Neural cell (in vitro differentiated cells): ENCODE data around the gene RIN3.

ENCODE experiments used
- POLR2AphosphoS5 ChIP-seq: IDR thresholded peaks from 2 replicates; pipeline ENCODE4 v1.6.1; 2012
- TF ChIP-seq, protein P1 (sequence below): fragments of 450-650 bp; IDR thresholded peaks from 2 replicates; pipeline ENCODE4 v1.5.1; 2014; ENCODE audit warnings: antibody characterized with exemption, mild to moderate bottlenecking, moderate library complexity; ENCODE audit not compliant: poor library complexity, severe bottlenecking

DNA sequence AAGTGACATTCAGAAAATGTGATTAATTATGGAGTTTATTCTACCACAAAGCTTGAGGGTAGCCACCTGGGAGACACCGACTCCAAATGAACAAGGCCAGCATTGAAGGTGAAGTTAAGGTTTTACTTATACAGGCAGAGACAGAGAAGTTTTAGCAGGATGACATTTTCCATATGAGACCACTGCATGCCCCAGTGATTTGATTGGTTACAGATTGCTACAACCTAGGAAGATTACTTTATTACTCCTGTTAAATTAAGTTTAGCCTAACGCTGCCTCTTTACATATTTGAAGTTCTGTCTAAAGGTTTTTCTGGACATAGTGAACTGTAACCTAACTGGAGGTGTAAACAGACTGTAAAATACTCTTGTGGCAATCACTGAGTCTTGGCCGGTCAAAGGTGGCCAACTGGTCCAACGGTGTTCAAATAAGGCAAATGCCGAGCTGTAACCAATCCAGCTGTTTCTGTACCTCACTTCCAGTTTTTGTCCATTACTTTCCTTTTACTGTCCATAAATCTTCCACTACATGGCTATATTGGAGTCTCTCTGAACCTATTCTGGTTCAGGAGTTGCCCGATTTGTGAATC, 57.2 kb downstream of the RIN3 start:
- TF ChIP-seq, protein P1, sequence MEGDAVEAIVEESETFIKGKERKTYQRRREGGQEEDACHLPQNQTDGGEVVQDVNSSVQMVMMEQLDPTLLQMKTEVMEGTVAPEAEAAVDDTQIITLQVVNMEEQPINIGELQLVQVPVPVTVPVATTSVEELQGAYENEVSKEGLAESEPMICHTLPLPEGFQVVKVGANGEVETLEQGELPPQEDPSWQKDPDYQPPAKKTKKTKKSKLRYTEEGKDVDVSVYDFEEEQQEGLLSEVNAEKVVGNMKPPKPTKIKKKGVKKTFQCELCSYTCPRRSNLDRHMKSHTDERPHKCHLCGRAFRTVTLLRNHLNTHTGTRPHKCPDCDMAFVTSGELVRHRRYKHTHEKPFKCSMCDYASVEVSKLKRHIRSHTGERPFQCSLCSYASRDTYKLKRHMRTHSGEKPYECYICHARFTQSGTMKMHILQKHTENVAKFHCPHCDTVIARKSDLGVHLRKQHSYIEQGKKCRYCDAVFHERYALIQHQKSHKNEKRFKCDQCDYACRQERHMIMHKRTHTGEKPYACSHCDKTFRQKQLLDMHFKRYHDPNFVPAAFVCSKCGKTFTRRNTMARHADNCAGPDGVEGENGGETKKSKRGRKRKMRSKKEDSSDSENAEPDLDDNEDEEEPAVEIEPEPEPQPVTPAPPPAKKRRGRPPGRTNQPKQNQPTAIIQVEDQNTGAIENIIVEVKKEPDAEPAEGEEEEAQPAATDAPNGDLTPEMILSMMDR = no peak
- no peak for TF ChIP-seq POLR2AphosphoS5
